Spinal cord (tissue), 10 donors: ENCODE measurements around the gene GPC6. TPM values are rescaled to one million over a fixed set of nuclear protein-coding genes. Genes with fewer than 3 reads are reported as not detected.

Source experiments
- DNase-seq, 6 donors: peaks; one replicate each; pipeline versions ENCODE4 v3.0.0 to v3.0.0-alpha.2; 2013 to 2015; ENCODE audit warnings: low spot score in 6 of 6, low read depth in 4 of 6
- H3K27ac ChIP-seq: one replicate; pipeline ENCODE4 v1.5.1; 2013; ENCODE audit warnings: low read depth, low read length, control low read depth
- H3K27me3 ChIP-seq: one replicate; pipeline ENCODE4 v1.6.1; 2013; ENCODE audit warnings: low read length; ENCODE audit not compliant: control insufficient read depth, insufficient read depth
- H3K36me3 ChIP-seq: one replicate; pipeline ENCODE4 v1.6.1; 2013; ENCODE audit warnings: low read length; ENCODE audit not compliant: control insufficient read depth, insufficient read depth
- H3K4me1 ChIP-seq: one replicate; pipeline ENCODE4 v1.6.1; 2013; ENCODE audit warnings: low read length; ENCODE audit not compliant: control insufficient read depth, insufficient read depth
- H3K4me3 ChIP-seq: one replicate; pipeline ENCODE4 v1.5.1; 2013; ENCODE audit warnings: low read depth, low read length, control low read depth
- H3K9me3 ChIP-seq: one replicate; pipeline ENCODE4 v1.6.1; 2013; ENCODE audit warnings: low read length; ENCODE audit not compliant: control insufficient read depth, insufficient read depth
- WGBS: methylation state at CpG from one replicate; pipeline ENCODE4 v1.1.5; 2013; ENCODE audit warnings: missing lambda C conversion rate; ENCODE audit not compliant: insufficient coverage; 5-methylcytosine and 5-hydroxymethylcytosine counted together
- polyA plus RNA-seq, 2 donors: library from polyadenylated mRNA; unstranded; fragments of 120-200 nt; gene quantifications; one replicate each; pipeline ENCODE4 v1.2.1, GENCODE V29; 2013; ENCODE audit not compliant: insufficient read length in 2 of 2
- total RNA-seq, 2 donors: library from RNA; depleted of rRNA in 1 of 2; stranded (reverse); fragments of 120-200 nt in 1 of 2; fragments of >200 nt in 1 of 2; gene quantifications; one replicate each; pipeline versions ENCODE4 v1.2.3 to v1.2.4, GENCODE V29; 2013 to 2014
- donor health status: healthy.

The GPC6 gene
- total and polyA plus RNA-seq, 4 donors, result 19.8 to 109 (median 46.0) TPM

- Histone ChIP-seq H3K36me3 (no peaks in the 10 kb centered on the region), H3K9me3 (no peaks in the 10 kb centered on the region), H3K27me3 (no peaks in the 10 kb centered on the region), H3K4me3 (no peak overlapping the region), H3K27ac (no peak overlapping the region), H3K4me1 (no peaks in the 10 kb centered on the region)
- no CpG with 5 or more reads among the region's 4 CpGs for WGBS
- peak in 1 of 6 donors; percentile 10 for DNase-seq
These were observed 950.0 kb downstream of the GPC6 start for GRCh38 chr13:94176561-94176960.

- WGBS, result no CpG with 5 or more reads among the region's 2 CpGs
- DNase-seq, result no peak
- H3K4me1 ChIP-seq, result no peaks in the 10 kb centered on the region
These were observed 950.4 kb downstream of the GPC6 start for GRCh38 chr13:94177041-94177440.

GRCh38 chr13:94178625-94179244 is 952.1 kb downstream of the GPC6 start:
- DNase-seq, result no peak
- H3K4me1 ChIP-seq, result no peaks in the 10 kb centered on the region
- no peak overlapping the region for H3K27ac ChIP-seq
- no peak overlapping the region for H3K4me3 ChIP-seq
- no peaks in the 10 kb centered on the region for H3K36me3 ChIP-seq
- H3K27me3 ChIP-seq, result no peaks in the 10 kb centered on the region
- H3K9me3 ChIP-seq, result no peaks in the 10 kb centered on the region
- WGBS, result 97% methylated on average over 3 of the region's 5 CpGs

More at GRCh38 chr13:94177041-94177440, 950.4 kb downstream of the GPC6 start:
- no peaks in the 10 kb centered on the region for H3K36me3 ChIP-seq
- no peak overlapping the region for H3K4me3 ChIP-seq
- no peaks in the 10 kb centered on the region for H3K9me3 ChIP-seq
- no peak overlapping the region for H3K27ac ChIP-seq
- H3K27me3 ChIP-seq, result no peaks in the 10 kb centered on the region

GRCh38 chr13:94181461-94182107 is 955.0 kb downstream of the GPC6 start:
- H3K27ac ChIP-seq, result no peak overlapping the region
- H3K27me3 ChIP-seq, result no peaks in the 10 kb centered on the region
- no peak for DNase-seq
- H3K4me1 ChIP-seq, result no peaks in the 10 kb centered on the region
- no CpG with 5 or more reads among the region's 1 CpG for WGBS
- H3K9me3 ChIP-seq, result no peaks in the 10 kb centered on the region
- no peak overlapping the region for H3K4me3 ChIP-seq
- no peaks in the 10 kb centered on the region for H3K36me3 ChIP-seq

- Histone ChIP-seq H3K27me3 (no peaks in the 10 kb centered on the region), H3K4me3 (no peak overlapping the region), H3K36me3 (no peaks in the 10 kb centered on the region), H3K4me1 (no peaks in the 10 kb centered on the region), H3K27ac (no peak overlapping the region), H3K9me3 (no peaks in the 10 kb centered on the region)
- no peak for DNase-seq
These were observed 955.7 kb downstream of the GPC6 start for GRCh38 chr13:94182185-94182761.

- no peaks in the 10 kb centered on the region for H3K27me3 ChIP-seq
- no peaks in the 10 kb centered on the region for H3K36me3 ChIP-seq
- no peak overlapping the region for H3K27ac ChIP-seq
- no peaks in the 10 kb centered on the region for H3K4me1 ChIP-seq
- no CpG with 5 or more reads among the region's 3 CpGs for WGBS
- H3K9me3 ChIP-seq, result no peaks in the 10 kb centered on the region
- no peak overlapping the region for H3K4me3 ChIP-seq
- DNase-seq, result no peak
These were observed 959.9 kb downstream of the GPC6 start for GRCh38 chr13:94186470-94186869.

- WGBS, result 62% methylated on average over 3 of the region's 5 CpGs
- H3K27ac ChIP-seq, result no peak overlapping the region
- DNase-seq, result no peak
- H3K9me3 ChIP-seq, result no peaks in the 10 kb centered on the region
- H3K36me3 ChIP-seq, result no peaks in the 10 kb centered on the region
- no peaks in the 10 kb centered on the region for H3K4me1 ChIP-seq
- H3K27me3 ChIP-seq, result no peaks in the 10 kb centered on the region
- H3K4me3 ChIP-seq, result no peak overlapping the region
These were observed 961.7 kb downstream of the GPC6 start for GRCh38 chr13:94188201-94188854.

GRCh38 chr13:94192431-94192975 is 965.9 kb downstream of the GPC6 start:
- Histone ChIP-seq H3K27ac (no peak overlapping the region), H3K9me3 (no peaks in the 10 kb centered on the region), H3K4me1 (no peaks in the 10 kb centered on the region), H3K27me3 (no peaks in the 10 kb centered on the region), H3K4me3 (no peak overlapping the region), H3K36me3 (no peaks in the 10 kb centered on the region)
- whole genome bisulfite sequencing, result 75% methylated on average over 2 of the region's 3 CpGs
- peak in 1 of 6 donors; percentile 36 for DNase-seq

GRCh38 chr13:94195715-94196114 is 969.1 kb downstream of the GPC6 start:
- H3K27ac ChIP-seq, result no peak overlapping the region
- H3K36me3 ChIP-seq, result no peaks in the 10 kb centered on the region
- no peak overlapping the region for H3K4me3 ChIP-seq
- no peaks in the 10 kb centered on the region for H3K4me1 ChIP-seq
- no peak for DNase-seq
- WGBS, result 89% methylated on average over 2 of the region's 2 CpGs
- no peaks in the 10 kb centered on the region for H3K27me3 ChIP-seq
- H3K9me3 ChIP-seq, result no peaks in the 10 kb centered on the region
